VCaP (cell line): ENCODE results near the gene ANGEL2.
"Not testable (repeated sequence)": the region's sequence is repeated elsewhere in the genome, so short reads cannot be mapped to it uniquely, and the experiment has no call there.

ENCODE experiments used
- H3K27ac ChIP-seq: fragments of 450-650 bp; 2 replicates; pipeline ENCODE4 v1.5.1; 2017
- CTCF ChIP-seq: fragments of 450-650 bp; conservative IDR thresholded peaks from 2 replicates; pipeline ENCODE4 v1.5.1; 2017; ENCODE audit warnings: mild to moderate bottlenecking, moderate library complexity

The ANGEL2 gene

GRCh38 chr1:213008564-213008963 lies 7.1 kb downstream of the ANGEL2 start:
- TF ChIP-seq CTCF, result no peak
- H3K27ac ChIP-seq, result no peak overlapping the region

GRCh38 chr1:213003256-213003655 lies 12.4 kb downstream of the ANGEL2 start:
- TF ChIP-seq CTCF, result no peak

DNA sequence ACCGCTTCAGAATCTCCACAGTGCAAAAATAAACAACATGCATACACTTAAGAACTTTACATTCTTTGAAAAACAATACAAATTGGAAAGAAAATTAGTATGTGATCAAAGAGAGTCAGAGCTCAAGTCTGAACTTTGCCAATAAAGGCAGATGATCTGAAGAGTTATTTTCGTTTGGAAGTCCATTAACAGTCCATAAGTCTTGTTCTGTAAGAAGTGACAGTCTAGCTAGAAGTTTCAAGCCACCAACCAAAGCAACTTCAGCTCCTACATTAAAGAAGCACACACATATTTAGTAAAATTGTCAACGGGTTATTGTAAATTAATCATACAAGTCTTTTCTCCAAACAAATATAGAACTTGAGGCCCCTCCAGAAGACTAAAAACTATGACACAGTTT lies 20.7 kb downstream of the ANGEL2 start:
- no peak overlapping the region for H3K27ac ChIP-seq
- no peak for TF ChIP-seq CTCF

More at GRCh38 chr1:213003256-213003655, 12.4 kb downstream of the ANGEL2 start:
- no peak overlapping the region for H3K27ac ChIP-seq

DNA sequence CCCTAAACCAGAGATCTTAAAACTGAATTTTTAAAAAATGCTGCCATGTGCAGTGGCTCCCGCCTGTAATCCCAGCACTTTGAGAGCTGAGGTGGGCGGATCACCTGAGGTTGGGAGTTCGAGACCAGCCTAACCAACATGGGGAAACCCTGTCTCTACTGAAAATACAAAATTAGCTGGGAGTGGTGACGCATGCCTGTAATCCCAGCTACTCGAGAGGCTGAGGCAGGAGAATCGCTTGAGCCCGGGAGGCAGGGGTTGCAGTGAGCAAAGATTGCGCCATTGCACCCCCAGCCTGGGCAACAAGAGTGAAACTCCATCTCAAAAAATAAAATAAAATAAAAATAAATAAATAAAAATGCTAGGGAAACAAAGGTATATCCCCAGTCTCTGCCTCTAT lies 21.7 kb downstream of the ANGEL2 start:
- not testable (repeated sequence) for H3K27ac ChIP-seq

GRCh38 chr1:212990276-212990675 lies 25.4 kb downstream of the ANGEL2 start:
- no peak overlapping the region for H3K27ac ChIP-seq
- TF ChIP-seq CTCF, result no peak

DNA sequence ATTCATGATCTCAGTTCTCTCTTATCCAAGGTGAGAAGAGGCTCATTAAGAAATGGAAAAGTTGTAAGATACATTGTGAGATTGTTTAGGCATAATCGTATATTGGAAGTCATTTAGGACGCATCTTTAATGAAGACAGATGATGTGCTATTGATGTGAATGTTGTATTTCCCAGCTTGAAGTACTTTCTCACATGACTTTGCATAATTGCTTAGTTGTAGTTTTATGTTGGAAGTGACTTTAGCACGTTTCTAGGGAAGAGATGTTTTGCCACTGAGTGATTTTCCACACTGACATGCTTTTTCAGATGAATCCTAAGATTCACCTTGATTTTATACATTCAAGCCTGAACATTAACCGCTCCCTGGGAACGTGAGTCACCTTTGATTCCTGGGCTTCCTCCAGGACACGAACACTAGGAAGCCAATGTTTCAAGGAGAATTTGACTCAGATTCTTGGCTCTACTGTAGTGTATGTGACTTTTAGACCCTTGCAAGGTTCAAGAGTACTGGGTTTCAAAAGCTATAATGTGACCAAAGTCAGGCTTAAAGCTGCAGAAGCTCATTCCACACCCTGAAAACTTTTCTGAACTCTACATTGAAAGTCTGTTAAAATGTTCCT lies 27.9 kb downstream of the ANGEL2 start:
- H3K27ac ChIP-seq, result no peak overlapping the region

GRCh38 chr1:212986551-212986950 lies 29.1 kb downstream of the ANGEL2 start:
- TF ChIP-seq CTCF, result no peak
- H3K27ac ChIP-seq, result no peak overlapping the region

More for the DNA sequence above, 27.9 kb downstream of the ANGEL2 start:
- no peak for TF ChIP-seq CTCF

GRCh38 chr1:212984522-212985291 lies 31.0 kb downstream of the ANGEL2 start:
- H3K27ac ChIP-seq, result no peak overlapping the region
- TF ChIP-seq CTCF, result no peak
